Endothelial cell of umbilical vein (primary cell): ENCODE measurements around the gene CD200R1. TPM values are rescaled to one million over a fixed set of nuclear protein-coding genes. Genes with fewer than 3 reads are reported as not detected.

ENCODE experiments used
- BruUV-seq: library from RNA; stranded (reverse); fragments of 400-500 nt; replicated peaks from 2 replicates; lab custom pipeline; 2021; lab: Mats Ljungman, UMichigan
- CTCF ChIA-PET: fragments of 300-600, 350-600 bp; sonication (Branson Sonifier 250); formaldehyde crosslinking; loops from one replicate; lab custom pipeline; 2021; ENCODE audit warnings: antibody characterized with exemption, inconsistent platforms; lab: Charles Lee
- POLR2A ChIA-PET: fragments of 300-600, 350-600 bp; sonication (Branson Sonifier 250); formaldehyde crosslinking; loops from one replicate; lab custom pipeline; 2021; ENCODE audit warnings: antibody characterized with exemption, inconsistent platforms; lab: Charles Lee
- DNase-seq: peaks from one replicate; pipeline ENCODE4 v3.0.0-alpha.2; 2011; ENCODE audit warnings: low read depth, low spot score
- FAIRE-seq: peaks from 2 replicates; lab custom pipeline; 2011; peaks lifted over from hg19 to GRCh38; lab: Jason Lieb, UNC
- H2AFZ ChIP-seq: 2 replicates; pipeline ENCODE4 v1.6.0; 2012; ENCODE audit warnings: low read depth, low read length, control low read depth, inconsistent platforms
- H3K27ac ChIP-seq: 2 replicates; pipeline ENCODE4 v1.5.1; 2011; ENCODE audit warnings: low read depth, mild to moderate bottlenecking, control low read depth, low read length, moderate library complexity; ENCODE audit not compliant: insufficient read depth
- H3K27me3 ChIP-seq, 2 experiments: 2 replicates each; pipeline versions ENCODE4 v1.6.0 to v1.6.1; 2011; ENCODE audit warnings: low read length in 2 of 2, mixed read lengths in 1 of 2; ENCODE audit not compliant: control insufficient read depth in 2 of 2, insufficient read depth in 2 of 2
- H3K36me3 ChIP-seq, 2 experiments: 2 replicates in 1 of 2; 3 replicates in 1 of 2; pipeline ENCODE4 v1.5.1; 2011; ENCODE audit warnings: low read length in 2 of 2, mild to moderate bottlenecking in 1 of 2, moderate library complexity in 1 of 2; ENCODE audit not compliant: control insufficient read depth in 2 of 2, insufficient read depth in 2 of 2; ENCODE audit errors: extremely low read depth in 1 of 2
- H3K4me1 ChIP-seq: 3 replicates; pipeline ENCODE4 v1.5.1; 2011; ENCODE audit warnings: mild to moderate bottlenecking, low read length; ENCODE audit not compliant: control insufficient read depth, insufficient read depth; ENCODE audit errors: extremely low read depth
- H3K4me2 ChIP-seq: 2 replicates; pipeline ENCODE4 v1.6.1; 2011; ENCODE audit warnings: low read length, control low read depth, mixed read lengths; ENCODE audit not compliant: insufficient read depth
- H3K4me3 ChIP-seq, 3 experiments: fragments of 200-600 bp in 1 of 3; sonication (generic), shearing (Covaris generic) in 1 of 3; replicated peaks in 1 of 3; 2 replicates each; pipeline ENCODE4 v1.5.1; 2011 to 2016; ENCODE audit warnings: control low read depth in 3 of 3, low read length in 3 of 3, mild to moderate bottlenecking in 2 of 3, inconsistent platforms in 1 of 3, low read depth in 1 of 3, moderate library complexity in 1 of 3; ENCODE audit not compliant: insufficient read depth in 1 of 3
- H3K79me2 ChIP-seq: 2 replicates; pipeline ENCODE4 v1.6.0; 2012; ENCODE audit warnings: low read length, inconsistent platforms; ENCODE audit not compliant: control insufficient read depth, insufficient read depth
- H3K9ac ChIP-seq: replicated peaks from 2 replicates; pipeline ENCODE3; 2011; ENCODE audit warnings: low read length, control low read depth; ENCODE audit not compliant: insufficient read depth; ENCODE audit errors: extremely low read depth
- H3K9me1 ChIP-seq: replicated peaks from 3 replicates; pipeline ENCODE4 v1.6.0; 2011; ENCODE audit warnings: mild to moderate bottlenecking, low read length; ENCODE audit not compliant: control insufficient read depth, insufficient read depth; ENCODE audit errors: extremely low read depth
- H3K9me3 ChIP-seq: replicated peaks from 2 replicates; pipeline ENCODE4 v1.5.1; 2012; ENCODE audit warnings: low read length, inconsistent platforms; ENCODE audit not compliant: control insufficient read depth, insufficient read depth
- H4K20me1 ChIP-seq: replicated peaks from 2 replicates; pipeline ENCODE3; 2011; ENCODE audit warnings: mild to moderate bottlenecking, low read length; ENCODE audit not compliant: control insufficient read depth, insufficient read depth; ENCODE audit errors: extremely low read depth
- EZH2 ChIP-seq: IDR thresholded peaks from 2 replicates; pipeline ENCODE4 v1.6.1; 2012; ENCODE audit warnings: borderline replicate concordance, low read depth, mild to moderate bottlenecking, moderate library complexity, low read length, inconsistent platforms; ENCODE audit not compliant: severe bottlenecking
- FOS ChIP-seq: IDR thresholded peaks from 2 replicates; pipeline ENCODE4 v1.6.1; 2011; ENCODE audit warnings: mild to moderate bottlenecking, low read length, moderate library complexity, borderline replicate concordance; ENCODE audit not compliant: insufficient read depth
- GATA2 ChIP-seq: IDR thresholded peaks from 2 replicates; pipeline ENCODE4 v1.7.0; 2011; ENCODE audit warnings: low read depth, mild to moderate bottlenecking, moderate library complexity, mixed read lengths, low read length; ENCODE audit not compliant: insufficient read length, insufficient read depth
- JUN ChIP-seq: IDR thresholded peaks from 2 replicates; pipeline ENCODE4 v1.6.1; 2011; ENCODE audit warnings: borderline replicate concordance, low read depth; ENCODE audit not compliant: insufficient read length, insufficient read depth
- MYC ChIP-seq: IDR thresholded peaks from one replicate; pipeline ENCODE4 v1.6.1; 2011; ENCODE audit warnings: mild to moderate bottlenecking, low read depth, low read length
- POLR2A ChIP-seq: IDR thresholded peaks from 2 replicates; pipeline ENCODE4 v1.6.1; 2012; ENCODE audit warnings: low read depth, mild to moderate bottlenecking, control low read depth, low read length
- POLR2AphosphoS5 ChIP-seq: IDR thresholded peaks from 2 replicates; pipeline ENCODE4 v1.6.1; 2012; ENCODE audit warnings: low read depth, mild to moderate bottlenecking, control low read depth, low read length, moderate library complexity; ENCODE audit not compliant: insufficient read depth
- dilution Hi-C: fragments of 300-500 bp; cut with MboI; formaldehyde crosslinking; loops from one replicate; pipeline ENCODE4 v1.15.0; 2019; ENCODE audit warnings: low sequenced_read_pairs; ENCODE audit not compliant: extremely low pct_ligation_motif_present
- intact Hi-C: fragments of 100-400 bp; cut with micrococcal nuclease; formaldehyde crosslinking; loops from one replicate; pipeline ENCODE4 v1.10.0; 2022
- polyA plus RNA-seq, 4 experiments: library from polyadenylated mRNA; depleted of rRNA in 3 of 4; stranded (reverse) in 3 of 4; unstranded in 1 of 4; fragments of >200 nt; gene quantifications; 2 replicates each; pipeline versions ENCODE4 v1.2.1 to v1.2.3, GENCODE V29; 2011 to 2012; ENCODE audit warnings: missing spikeins in 1 of 4
- total RNA-seq: library from RNA; stranded (reverse); gene quantifications from 2 replicates; pipeline ENCODE4 v1.2.3, GENCODE V29; 2021
- TF ChIP-seq, protein P1 (sequence below), 2 donors: IDR thresholded peaks; 1 replicate in 1 of 2; 2 replicates in 1 of 2; pipeline ENCODE4 v1.5.1; 2011; ENCODE audit warnings: low read length in 2 of 2, mild to moderate bottlenecking in 2 of 2, moderate library complexity in 2 of 2, control low read depth in 1 of 2, inconsistent platforms in 1 of 2, low read depth in 1 of 2; ENCODE audit not compliant: insufficient read depth in 1 of 2; ENCODE audit errors: extremely low read depth in 1 of 2
- TF ChIP-seq, protein P2 (sequence below): IDR thresholded peaks from 2 replicates; pipeline ENCODE4 v1.6.1; 2011; ENCODE audit not compliant: insufficient read depth, insufficient read length

Gene CD200R1
- total and polyA plus RNA-seq, 2 donors (not counting 3 experiments of a cell fraction or from before 2014, with no cell fraction given): not detected

DNA sequence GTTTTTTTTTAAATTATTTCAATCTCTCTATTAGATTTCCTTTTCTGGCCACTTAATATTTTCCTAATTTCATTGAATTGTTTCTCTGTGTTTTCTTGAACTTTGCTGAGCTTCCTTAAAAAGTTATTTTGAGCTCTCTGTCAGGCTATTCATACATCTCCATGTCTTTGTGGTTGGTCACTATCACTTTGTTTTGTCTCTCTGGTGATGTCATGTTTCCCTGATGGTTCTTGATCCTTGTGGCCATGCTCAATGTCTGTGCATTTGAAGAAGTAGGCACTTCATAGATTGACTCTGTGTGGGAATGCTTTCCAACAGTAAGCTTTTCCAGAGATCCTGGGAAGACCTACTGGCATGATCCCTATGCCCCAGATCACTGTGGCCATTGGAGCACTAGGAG lies 18.6 kb downstream of the CD200R1 start:
- TF ChIP-seq MYC: no peak
- no peak for TF ChIP-seq POLR2A
- TF ChIP-seq, protein P1, sequence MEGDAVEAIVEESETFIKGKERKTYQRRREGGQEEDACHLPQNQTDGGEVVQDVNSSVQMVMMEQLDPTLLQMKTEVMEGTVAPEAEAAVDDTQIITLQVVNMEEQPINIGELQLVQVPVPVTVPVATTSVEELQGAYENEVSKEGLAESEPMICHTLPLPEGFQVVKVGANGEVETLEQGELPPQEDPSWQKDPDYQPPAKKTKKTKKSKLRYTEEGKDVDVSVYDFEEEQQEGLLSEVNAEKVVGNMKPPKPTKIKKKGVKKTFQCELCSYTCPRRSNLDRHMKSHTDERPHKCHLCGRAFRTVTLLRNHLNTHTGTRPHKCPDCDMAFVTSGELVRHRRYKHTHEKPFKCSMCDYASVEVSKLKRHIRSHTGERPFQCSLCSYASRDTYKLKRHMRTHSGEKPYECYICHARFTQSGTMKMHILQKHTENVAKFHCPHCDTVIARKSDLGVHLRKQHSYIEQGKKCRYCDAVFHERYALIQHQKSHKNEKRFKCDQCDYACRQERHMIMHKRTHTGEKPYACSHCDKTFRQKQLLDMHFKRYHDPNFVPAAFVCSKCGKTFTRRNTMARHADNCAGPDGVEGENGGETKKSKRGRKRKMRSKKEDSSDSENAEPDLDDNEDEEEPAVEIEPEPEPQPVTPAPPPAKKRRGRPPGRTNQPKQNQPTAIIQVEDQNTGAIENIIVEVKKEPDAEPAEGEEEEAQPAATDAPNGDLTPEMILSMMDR (IDR thresholded peaks at IDR 0.05; ENCODE audit: extremely low read depth in 1 of 2, insufficient read depth in 1 of 2, low read depth in 1 of 2, low read length in 2 of 2): no peak
- TF ChIP-seq EZH2: no peak
- no peak for TF ChIP-seq FOS
- no peak for TF ChIP-seq POLR2AphosphoS5
- TF ChIP-seq GATA2: no peak
- TF ChIP-seq JUN: no peak
- TF ChIP-seq, protein P2, sequence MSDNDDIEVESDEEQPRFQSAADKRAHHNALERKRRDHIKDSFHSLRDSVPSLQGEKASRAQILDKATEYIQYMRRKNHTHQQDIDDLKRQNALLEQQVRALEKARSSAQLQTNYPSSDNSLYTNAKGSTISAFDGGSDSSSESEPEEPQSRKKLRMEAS: no peak
- Histone ChIP-seq H3K79me2 (no peaks in the 10 kb centered on the region), H3K36me3 (no peaks in the 10 kb centered on the region), H3K4me3 (no peak overlapping the region), H2AFZ (no peak overlapping the region), H4K20me1 (no peaks in the 10 kb centered on the region), H3K9me3 (no peaks in the 10 kb centered on the region), H3K9ac (no peak overlapping the region), H3K9me1 (no peaks in the 10 kb centered on the region), H3K4me2 (no peak overlapping the region), H3K27ac (no peak overlapping the region), H3K4me1 (no peaks in the 10 kb centered on the region), H3K27me3 (peaks cover 0 to 4% of the 10 kb centered on the region in 2 experiments)
- dilution Hi-C loops (no loop called here), intact Hi-C loops (no loop called here)
- ChIA-PET CTCF (no interaction called here), POLR2A (no interaction called here)
- FAIRE-seq (no peak), DNase-seq (no peak)
- BruUV-seq: no TSS peak
